NCI-H345 (cell line): ENCODE results near the gene FRG1.
"Not testable (repeated sequence)": the region's sequence is repeated elsewhere in the genome, so short reads cannot be mapped to it uniquely, and the experiment has no call there.

ENCODE experiments used
- DNase-seq: peaks from one replicate; lab custom pipeline; 2025; lab: John Stamatoyannopoulos, UW

The FRG1 gene

DNA sequence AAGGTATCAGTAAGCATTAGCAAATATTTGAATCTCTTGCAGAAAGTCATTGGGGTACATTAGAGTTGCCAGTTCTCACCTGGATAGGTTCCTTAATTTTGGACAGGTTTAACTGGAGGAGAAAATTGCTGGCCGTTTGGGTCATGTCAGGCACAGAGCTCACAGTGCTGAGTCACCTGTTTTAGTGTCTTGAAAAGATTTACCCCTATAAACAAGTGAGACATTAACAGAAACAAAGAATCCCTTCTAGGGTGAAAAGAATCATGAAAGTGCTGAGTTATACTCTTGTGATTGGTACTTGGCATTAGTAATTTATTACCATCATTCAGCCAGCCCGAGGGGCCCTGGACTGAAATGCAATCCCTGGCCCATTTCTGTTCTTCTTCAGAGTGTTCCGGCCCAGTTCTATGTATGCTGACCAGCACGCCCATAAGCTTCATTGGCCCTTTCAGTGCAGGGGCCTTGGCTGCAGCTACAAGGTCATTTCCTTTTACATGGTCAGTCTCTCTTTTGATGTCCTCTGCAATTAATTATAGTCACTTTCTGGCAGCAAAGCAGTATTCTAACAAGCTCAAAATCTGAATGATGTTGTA, 45.1 kb downstream of the FRG1 start:
- DNase-seq, result not testable (repeated sequence)

DNA sequence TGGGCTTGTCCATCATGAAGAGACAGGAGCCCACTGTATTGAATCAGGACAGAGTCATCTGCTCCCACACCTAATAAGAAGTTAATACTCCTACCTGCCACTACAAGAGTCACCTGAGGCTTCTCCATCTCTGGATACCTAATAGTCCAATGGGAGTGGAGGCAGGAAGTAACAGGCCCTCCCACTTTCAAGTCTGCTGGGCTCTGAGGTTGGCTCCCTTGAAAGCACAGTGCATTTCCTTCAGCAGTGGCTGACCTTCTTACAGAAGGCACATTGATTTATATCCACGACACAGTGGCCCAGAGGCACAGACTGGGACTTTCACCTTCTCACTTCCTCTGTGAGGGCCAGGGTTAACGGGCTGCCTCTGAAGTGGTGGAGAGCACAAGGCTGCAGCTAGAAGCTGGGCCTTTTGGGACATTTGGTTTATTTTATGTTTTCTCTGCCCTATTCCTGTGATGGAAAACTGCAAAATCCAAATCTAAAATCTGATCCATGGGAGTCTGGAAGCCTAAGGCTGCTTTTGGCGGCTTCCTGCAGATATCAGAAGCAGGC, 48.3 kb downstream of the FRG1 start:
- DNase-seq, result no peak

DNA sequence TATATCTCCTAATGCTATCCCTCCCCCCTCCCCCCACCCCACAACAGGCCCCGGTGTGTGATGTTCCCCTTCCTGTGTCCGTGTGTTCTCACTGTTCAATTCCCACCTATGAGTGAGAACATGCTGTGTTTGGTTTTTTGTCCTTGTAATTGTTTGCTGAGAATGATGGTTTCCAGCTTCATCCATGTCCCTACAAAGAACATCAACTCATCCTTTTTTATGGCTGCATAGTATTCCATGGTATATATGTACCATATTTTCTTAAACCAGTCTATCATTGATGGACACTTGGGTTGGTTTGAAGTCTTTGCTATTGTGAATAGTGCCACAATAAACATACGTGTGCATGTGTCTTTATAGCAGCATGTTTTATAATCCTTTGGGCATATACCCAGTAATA, 49.3 kb downstream of the FRG1 start:
- not testable (repeated sequence) for DNase-seq
